ENCODE data around the gene UNC13C. TPM values are rescaled to one million over a fixed set of nuclear protein-coding genes. Genes with fewer than 3 reads are reported as not detected.

Gene UNC13C
- total and polyA plus RNA-seq, 2 of the 13 experiments (the other 11 are each of a cell fraction or from before 2014, with no cell fraction given), result 0.04 TPM; not detected in 1

- ChIA-PET CTCF (ENCODE audit: low intra/inter-chr PET ratio, low total read pairs) (no interaction called here), POLR2A (no interaction called here)
- intact Hi-C loops (cut with micrococcal nuclease; ENCODE audit: unreplicated experiment), result no loop called here
- Histone ChIP-seq H3K4me2 (ENCODE audit: low read depth, low read length) (no peak overlapping the region), H3K79me2 (ENCODE audit: insufficient read depth, low read length) (no peaks in the 10 kb centered on the region), H3K4me3 (replicated peaks in 1 of 3; ENCODE audit: insufficient read depth in 1 of 3, low read depth in 2 of 3, low read length in 3 of 3) (no peak overlapping the region), H4K20me1 (ENCODE audit: insufficient read depth, low read length) (no peaks in the 10 kb centered on the region), H3K9ac (ENCODE audit: insufficient read depth, low read depth, low read length) (no peak overlapping the region), H3K36me3 (replicated peaks in 1 of 2; ENCODE audit: control insufficient read depth in 1 of 2, insufficient read depth in 2 of 2, low read length in 2 of 2) (no peaks in the 10 kb centered on the region), H3K27me3 (ENCODE audit: control insufficient read depth in 1 of 2, insufficient read depth in 2 of 2, low read length in 2 of 2) (no peaks in the 10 kb centered on the region), H3K9me3 (ENCODE audit: low read length) (peaks cover 5% of the 10 kb centered on the region; the same call in 1 of the 2 replicates), H3K27ac (ENCODE audit: extremely low read length, insufficient read depth, low read length) (no peak overlapping the region), H3K4me1 (ENCODE audit: insufficient read depth, low read length) (no peaks in the 10 kb centered on the region), H2AFZ (ENCODE audit: low read length) (no peak overlapping the region)
- BruUV-seq (replicated peaks), result no TSS peak
- TF ChIP-seq ZNF749 (CRISPR knock-in tag; IDR thresholded peaks at IDR 0.05; ENCODE audit: borderline replicate concordance) (no peak), TBX3 (IDR thresholded peaks at IDR 0.05; ENCODE audit: borderline replicate concordance) (no peak), SP1 (IDR thresholded peaks at IDR 0.05) (no peak), SP1 (CRISPR knock-in tag; IDR thresholded peaks at IDR 0.05) (no peak), ZNF607 (CRISPR knock-in tag; IDR thresholded peaks at IDR 0.05; ENCODE audit: borderline replicate concordance) (no peak), ZNF782 (CRISPR knock-in tag; IDR thresholded peaks at IDR 0.05; ENCODE audit: borderline replicate concordance) (no peak), NFAT5 (CRISPR knock-in tag; IDR thresholded peaks at IDR 0.05) (no peak), GABPA (IDR thresholded peaks at IDR 0.05; ENCODE audit: low read depth, low read length) (no peak), GABPA (CRISPR knock-in tag; IDR thresholded peaks at IDR 0.05; ENCODE audit: low read depth) (no peak), ZNF841 (CRISPR knock-in tag; IDR thresholded peaks at IDR 0.05; ENCODE audit: borderline replicate concordance) (no peak), SMAD1 (CRISPR knock-in tag; IDR thresholded peaks at IDR 0.05; ENCODE audit: borderline replicate concordance, low read depth) (no peak), FOXK1 (CRISPR knock-in tag; IDR thresholded peaks at IDR 0.05; ENCODE audit: borderline replicate concordance, low read depth) (no peak)
- TF ChIP-seq, protein P1, sequence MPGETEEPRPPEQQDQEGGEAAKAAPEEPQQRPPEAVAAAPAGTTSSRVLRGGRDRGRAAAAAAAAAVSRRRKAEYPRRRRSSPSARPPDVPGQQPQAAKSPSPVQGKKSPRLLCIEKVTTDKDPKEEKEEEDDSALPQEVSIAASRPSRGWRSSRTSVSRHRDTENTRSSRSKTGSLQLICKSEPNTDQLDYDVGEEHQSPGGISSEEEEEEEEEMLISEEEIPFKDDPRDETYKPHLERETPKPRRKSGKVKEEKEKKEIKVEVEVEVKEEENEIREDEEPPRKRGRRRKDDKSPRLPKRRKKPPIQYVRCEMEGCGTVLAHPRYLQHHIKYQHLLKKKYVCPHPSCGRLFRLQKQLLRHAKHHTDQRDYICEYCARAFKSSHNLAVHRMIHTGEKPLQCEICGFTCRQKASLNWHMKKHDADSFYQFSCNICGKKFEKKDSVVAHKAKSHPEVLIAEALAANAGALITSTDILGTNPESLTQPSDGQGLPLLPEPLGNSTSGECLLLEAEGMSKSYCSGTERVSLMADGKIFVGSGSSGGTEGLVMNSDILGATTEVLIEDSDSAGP (CRISPR knock-in tag; IDR thresholded peaks at IDR 0.05; ENCODE audit: borderline replicate concordance), result no peak
- in situ Hi-C loops (cut with HindIII; ENCODE audit: extremely low pct_ligation_motif_present, low pct_unique_long_range_greater_than_20kb), result no loop called here
- 0% methylated on average over 1 of the region's 4 CpGs for WGBS (ENCODE audit: low lambda C conversion rate)
- DNase-seq (ENCODE audit: low spot score) (no peak), FAIRE-seq (no peak), ATAC-seq (no peak)
Measured at GRCh38 chr15:54227569-54227968, 249.3 kb downstream of the UNC13C start.
